Activated B cell treated with CpG ODN at 0.5 μM for 24 hours (primary cell): ENCODE measurements around the gene WDR37. TPM values are rescaled to one million over a fixed set of nuclear protein-coding genes. Genes with fewer than 3 reads are reported as not detected.

Experiments
- ATAC-seq: fragments of 200-7000 bp; cut with Tn5 transposase; one replicate; pipeline ENCODE4 v1.10.0; 2021; ENCODE audit warnings: low read depth, mild to moderate bottlenecking, moderate library complexity
- CTCF ChIA-PET: fragments of 350-600 bp; sonication (Branson Sonifier 250); formaldehyde crosslinking; loops from one replicate; lab custom pipeline; 2021; ENCODE audit warnings: antibody characterized with exemption; lab: Charles Lee
- POLR2A ChIA-PET: fragments of 350-600 bp; sonication (Branson Sonifier 250); formaldehyde crosslinking; loops from one replicate; lab custom pipeline; 2021; ENCODE audit warnings: antibody characterized with exemption; lab: Charles Lee
- DNase-seq: peaks from one replicate; pipeline ENCODE4 v3.0.0; 2022
- H3K27ac Mint-ChIP-seq: one replicate; pipeline ENCODE4 v1.8.0; 2020; ENCODE audit warnings: mixed read lengths
- H3K27me3 Mint-ChIP-seq: one replicate; pipeline ENCODE4 v1.8.0; 2021; ENCODE audit warnings: mixed read lengths
- H3K36me3 Mint-ChIP-seq: one replicate; pipeline ENCODE4 v1.8.0; 2021; ENCODE audit warnings: low read depth, mixed read lengths
- H3K4me1 Mint-ChIP-seq: one replicate; pipeline ENCODE4 v1.8.0; 2021; ENCODE audit warnings: mixed read lengths
- H3K4me3 Mint-ChIP-seq: one replicate; pipeline ENCODE4 v1.8.0; 2020; ENCODE audit warnings: mild to moderate bottlenecking, mixed read lengths
- H3K9me3 Mint-ChIP-seq: one replicate; pipeline ENCODE4 v1.8.0; 2020; ENCODE audit warnings: mixed read lengths
- intact Hi-C: fragments of 100-400 bp; cut with micrococcal nuclease; formaldehyde crosslinking; loops from one replicate; pipeline ENCODE4 v1.15.1; 2024
- total RNA-seq: library from RNA; stranded (reverse); gene quantifications from 2 replicates; pipeline ENCODE4 v1.2.3, GENCODE V29; 2022
- TF ChIP-seq, protein P1 (sequence below): fragments of 200-600 bp; IDR thresholded peaks from one replicate; pipeline ENCODE4 v1.8.0; 2022; ENCODE audit warnings: antibody characterized with exemption, mild to moderate bottlenecking

WDR37 gene
- total RNA-seq, 1 donor from 2014 or later = 20.0 TPM

DNA sequence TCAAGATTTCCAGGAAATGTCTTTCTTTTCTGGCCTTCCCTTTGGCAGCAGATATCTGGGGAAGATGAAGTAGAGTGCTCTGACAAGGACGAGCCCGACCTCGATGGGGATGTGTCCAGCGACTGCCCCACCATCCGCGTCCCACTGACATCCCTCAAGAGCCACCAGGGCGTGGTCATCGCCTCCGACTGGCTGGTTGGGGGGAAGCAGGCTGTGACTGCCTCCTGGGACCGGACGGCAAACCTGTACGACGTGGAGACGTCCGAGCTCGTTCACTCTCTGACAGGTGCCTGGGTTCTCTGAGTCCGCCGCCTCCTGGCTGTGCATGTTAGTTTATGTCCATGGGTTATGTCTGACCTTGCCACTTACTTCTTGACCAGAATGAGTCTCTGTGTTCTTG is 47.4 kb downstream of the WDR37 start:
- TF ChIP-seq, protein P1, sequence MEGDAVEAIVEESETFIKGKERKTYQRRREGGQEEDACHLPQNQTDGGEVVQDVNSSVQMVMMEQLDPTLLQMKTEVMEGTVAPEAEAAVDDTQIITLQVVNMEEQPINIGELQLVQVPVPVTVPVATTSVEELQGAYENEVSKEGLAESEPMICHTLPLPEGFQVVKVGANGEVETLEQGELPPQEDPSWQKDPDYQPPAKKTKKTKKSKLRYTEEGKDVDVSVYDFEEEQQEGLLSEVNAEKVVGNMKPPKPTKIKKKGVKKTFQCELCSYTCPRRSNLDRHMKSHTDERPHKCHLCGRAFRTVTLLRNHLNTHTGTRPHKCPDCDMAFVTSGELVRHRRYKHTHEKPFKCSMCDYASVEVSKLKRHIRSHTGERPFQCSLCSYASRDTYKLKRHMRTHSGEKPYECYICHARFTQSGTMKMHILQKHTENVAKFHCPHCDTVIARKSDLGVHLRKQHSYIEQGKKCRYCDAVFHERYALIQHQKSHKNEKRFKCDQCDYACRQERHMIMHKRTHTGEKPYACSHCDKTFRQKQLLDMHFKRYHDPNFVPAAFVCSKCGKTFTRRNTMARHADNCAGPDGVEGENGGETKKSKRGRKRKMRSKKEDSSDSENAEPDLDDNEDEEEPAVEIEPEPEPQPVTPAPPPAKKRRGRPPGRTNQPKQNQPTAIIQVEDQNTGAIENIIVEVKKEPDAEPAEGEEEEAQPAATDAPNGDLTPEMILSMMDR = no peak
- intact Hi-C loops = no loop called here
- POLR2A ChIA-PET = no interaction called here
- Mint-ChIP-seq H3K27me3 (no peaks in the 10 kb centered on the region), H3K36me3 (peaks cover 98% of the 10 kb centered on the region), H3K4me1 (no peaks in the 10 kb centered on the region), H3K9me3 (no peaks in the 10 kb centered on the region), H3K27ac (no peak overlapping the region), H3K4me3 (no peak overlapping the region)
- CTCF ChIA-PET = no interaction called here
- no peak for DNase-seq
- no peak for ATAC-seq

DNA sequence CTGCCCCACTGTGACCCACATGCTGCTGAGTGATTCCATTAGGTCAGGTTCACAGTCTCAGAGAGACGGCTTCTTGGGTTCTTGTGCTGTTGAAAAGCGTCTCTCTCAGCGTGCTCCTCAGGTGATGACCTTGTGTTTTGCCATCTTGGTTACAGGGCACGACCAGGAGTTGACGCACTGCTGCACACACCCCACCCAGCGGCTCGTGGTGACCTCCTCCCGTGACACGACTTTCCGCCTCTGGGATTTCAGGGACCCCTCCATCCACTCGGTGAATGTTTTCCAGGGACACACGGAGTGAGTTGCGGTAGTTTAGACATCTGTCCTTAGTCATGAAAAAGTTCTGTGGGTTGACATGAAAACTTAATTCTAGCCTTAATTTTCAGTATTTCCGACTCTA is 48.8 kb downstream of the WDR37 start:
- H3K9me3 Mint-ChIP-seq = no peaks in the 10 kb centered on the region
- peaks cover 99% of the 10 kb centered on the region for H3K36me3 Mint-ChIP-seq
- H3K27ac Mint-ChIP-seq = no peak overlapping the region
- H3K27me3 Mint-ChIP-seq = no peaks in the 10 kb centered on the region
- CTCF ChIA-PET = no interaction called here
- no peak overlapping the region for H3K4me3 Mint-ChIP-seq
- no peak for DNase-seq
- intact Hi-C loops = no loop called here
- TF ChIP-seq, protein P1 = no peak
- POLR2A ChIA-PET = no interaction called here
- peaks cover 2% of the 10 kb centered on the region for H3K4me1 Mint-ChIP-seq
- ATAC-seq = no peak

DNA sequence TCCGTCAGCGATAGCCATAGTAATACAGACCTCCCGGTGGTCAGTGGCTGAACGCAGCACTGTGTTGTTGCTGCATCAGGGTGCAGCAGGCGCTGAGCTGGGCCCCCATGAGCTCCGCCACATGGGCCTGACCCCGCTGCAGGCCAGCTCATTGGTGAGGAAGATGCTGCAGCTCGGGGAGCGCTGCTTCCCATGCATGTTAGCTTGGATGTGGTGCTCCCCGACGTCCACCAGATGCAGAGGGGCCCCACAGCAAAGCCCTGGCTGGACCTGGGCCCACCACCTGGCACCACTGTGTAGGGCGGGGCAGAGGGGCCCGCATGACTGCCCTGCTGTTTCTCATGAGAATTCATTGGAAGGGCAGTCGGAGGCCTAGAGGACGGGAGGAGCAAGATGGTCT is 50.8 kb downstream of the WDR37 start:
- Mint-ChIP-seq H3K4me3 (no peak overlapping the region), H3K9me3 (no peaks in the 10 kb centered on the region), H3K4me1 (peaks cover 10% of the 10 kb centered on the region), H3K27ac (no peak overlapping the region), H3K27me3 (no peaks in the 10 kb centered on the region), H3K36me3 (peaks cover 98% of the 10 kb centered on the region)
- POLR2A ChIA-PET = no interaction called here
- CTCF ChIA-PET = no interaction called here
- ATAC-seq (no peak), DNase-seq (no peak)
- TF ChIP-seq, protein P1 = no peak
- intact Hi-C loops = no loop called here

DNA sequence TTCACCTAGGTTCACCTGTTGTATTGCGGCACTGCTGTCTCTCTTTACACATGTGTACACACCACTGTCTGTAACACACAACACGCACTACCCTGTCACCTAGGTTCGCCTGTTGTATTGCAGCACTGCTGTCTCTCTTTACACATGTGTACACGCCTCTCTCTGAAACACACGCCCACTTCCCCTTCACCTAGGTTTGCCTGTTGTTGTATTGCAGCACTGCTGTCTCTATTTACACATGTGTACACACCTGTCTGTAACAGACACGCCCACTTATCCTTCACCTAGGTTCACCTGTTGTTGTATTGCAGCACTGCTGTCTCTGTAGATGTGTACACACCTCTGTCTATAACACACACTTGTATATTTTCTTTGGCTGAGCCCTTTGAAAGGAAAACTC is 51.5 kb downstream of the WDR37 start:
- H3K27me3 Mint-ChIP-seq = no peaks in the 10 kb centered on the region
- H3K36me3 Mint-ChIP-seq = peaks cover 98% of the 10 kb centered on the region
- no peak overlapping the region for H3K4me3 Mint-ChIP-seq
- DNase-seq = no peak
- ATAC-seq = no peak
- no peak overlapping the region for H3K27ac Mint-ChIP-seq
- TF ChIP-seq, protein P1 = no peak
- intact Hi-C loops = no loop called here
- peaks cover 10% of the 10 kb centered on the region for H3K4me1 Mint-ChIP-seq
- no peaks in the 10 kb centered on the region for H3K9me3 Mint-ChIP-seq
- CTCF ChIA-PET = no interaction called here
- POLR2A ChIA-PET = no interaction called here

GRCh38 chr10:1109795-1110673 is 53.8 kb downstream of the WDR37 start:
- TF ChIP-seq, protein P1 = no peak
- peaks cover 96% of the 10 kb centered on the region for H3K36me3 Mint-ChIP-seq
- POLR2A ChIA-PET = no interaction called here
- intact Hi-C loops = loop anchor here (2.0 kb wide), 1 partner anchor 1869 kb away; no protein-coding TSS in a partner anchor
- DNase-seq (no peak), ATAC-seq (peak; percentile 97)
- peak overlapping the region; percentile 77 for H3K27ac Mint-ChIP-seq
- H3K4me3 Mint-ChIP-seq = no peak overlapping the region
- H3K4me1 Mint-ChIP-seq = peaks cover 10% of the 10 kb centered on the region
- H3K27me3 Mint-ChIP-seq = no peaks in the 10 kb centered on the region
- no peaks in the 10 kb centered on the region for H3K9me3 Mint-ChIP-seq
- CTCF ChIA-PET = interaction anchor here (0.6 to 1.7 kb wide), 2 partner anchors 1820 to 1933 kb away, joined by 3 to 9 read pairs; no protein-coding TSS in a partner anchor
